Endothelial cell of umbilical vein (primary cell): ENCODE data around the gene CYP19A1. TPM values are rescaled to one million over a fixed set of nuclear protein-coding genes. Genes with fewer than 3 reads are reported as not detected.
A peak's percentile ranks its signal among the peaks of the same experiment; 100 is the strongest.
"Not testable (repeated sequence)": the region's sequence is repeated elsewhere in the genome, so short reads cannot be mapped to it uniquely, and the experiment has no call there.

Source experiments
- BruUV-seq: library from RNA; stranded (reverse); fragments of 400-500 nt; replicated peaks from 2 replicates; lab custom pipeline; 2021; lab: Mats Ljungman, UMichigan
- CTCF ChIA-PET: fragments of 300-600, 350-600 bp; sonication (Branson Sonifier 250); formaldehyde crosslinking; loops from one replicate; lab custom pipeline; 2021; ENCODE audit warnings: antibody characterized with exemption, inconsistent platforms; lab: Charles Lee
- POLR2A ChIA-PET: fragments of 300-600, 350-600 bp; sonication (Branson Sonifier 250); formaldehyde crosslinking; loops from one replicate; lab custom pipeline; 2021; ENCODE audit warnings: antibody characterized with exemption, inconsistent platforms; lab: Charles Lee
- DNase-seq: peaks from one replicate; pipeline ENCODE4 v3.0.0-alpha.2; 2011; ENCODE audit warnings: low read depth, low spot score
- FAIRE-seq: peaks from 2 replicates; lab custom pipeline; 2011; peaks lifted over from hg19 to GRCh38; lab: Jason Lieb, UNC
- H2AFZ ChIP-seq: 2 replicates; pipeline ENCODE4 v1.6.0; 2012; ENCODE audit warnings: low read depth, low read length, control low read depth, inconsistent platforms
- H3K27ac ChIP-seq: 2 replicates; pipeline ENCODE4 v1.5.1; 2011; ENCODE audit warnings: low read depth, mild to moderate bottlenecking, control low read depth, low read length, moderate library complexity; ENCODE audit not compliant: insufficient read depth
- H3K27me3 ChIP-seq, 2 experiments: 2 replicates each; pipeline versions ENCODE4 v1.6.0 to v1.6.1; 2011; ENCODE audit warnings: low read length in 2 of 2, mixed read lengths in 1 of 2; ENCODE audit not compliant: control insufficient read depth in 2 of 2, insufficient read depth in 2 of 2
- H3K36me3 ChIP-seq, 2 experiments: 2 replicates in 1 of 2; 3 replicates in 1 of 2; pipeline ENCODE4 v1.5.1; 2011; ENCODE audit warnings: low read length in 2 of 2, mild to moderate bottlenecking in 1 of 2, moderate library complexity in 1 of 2; ENCODE audit not compliant: control insufficient read depth in 2 of 2, insufficient read depth in 2 of 2; ENCODE audit errors: extremely low read depth in 1 of 2
- H3K4me1 ChIP-seq: 3 replicates; pipeline ENCODE4 v1.5.1; 2011; ENCODE audit warnings: mild to moderate bottlenecking, low read length; ENCODE audit not compliant: control insufficient read depth, insufficient read depth; ENCODE audit errors: extremely low read depth
- H3K4me2 ChIP-seq: 2 replicates; pipeline ENCODE4 v1.6.1; 2011; ENCODE audit warnings: low read length, control low read depth, mixed read lengths; ENCODE audit not compliant: insufficient read depth
- H3K4me3 ChIP-seq, 3 experiments: fragments of 200-600 bp in 1 of 3; sonication (generic), shearing (Covaris generic) in 1 of 3; replicated peaks in 1 of 3; 2 replicates each; pipeline ENCODE4 v1.5.1; 2011 to 2016; ENCODE audit warnings: control low read depth in 3 of 3, low read length in 3 of 3, mild to moderate bottlenecking in 2 of 3, inconsistent platforms in 1 of 3, low read depth in 1 of 3, moderate library complexity in 1 of 3; ENCODE audit not compliant: insufficient read depth in 1 of 3
- H3K79me2 ChIP-seq: 2 replicates; pipeline ENCODE4 v1.6.0; 2012; ENCODE audit warnings: low read length, inconsistent platforms; ENCODE audit not compliant: control insufficient read depth, insufficient read depth
- H3K9ac ChIP-seq: replicated peaks from 2 replicates; pipeline ENCODE3; 2011; ENCODE audit warnings: low read length, control low read depth; ENCODE audit not compliant: insufficient read depth; ENCODE audit errors: extremely low read depth
- H3K9me1 ChIP-seq: replicated peaks from 3 replicates; pipeline ENCODE4 v1.6.0; 2011; ENCODE audit warnings: mild to moderate bottlenecking, low read length; ENCODE audit not compliant: control insufficient read depth, insufficient read depth; ENCODE audit errors: extremely low read depth
- H3K9me3 ChIP-seq: replicated peaks from 2 replicates; pipeline ENCODE4 v1.5.1; 2012; ENCODE audit warnings: low read length, inconsistent platforms; ENCODE audit not compliant: control insufficient read depth, insufficient read depth
- H4K20me1 ChIP-seq: replicated peaks from 2 replicates; pipeline ENCODE3; 2011; ENCODE audit warnings: mild to moderate bottlenecking, low read length; ENCODE audit not compliant: control insufficient read depth, insufficient read depth; ENCODE audit errors: extremely low read depth
- CTCF ChIP-seq, 2 donors: IDR thresholded peaks; 1 replicate in 1 of 2; 2 replicates in 1 of 2; pipeline ENCODE4 v1.5.1; 2011; ENCODE audit warnings: low read length in 2 of 2, mild to moderate bottlenecking in 2 of 2, moderate library complexity in 2 of 2, control low read depth in 1 of 2, inconsistent platforms in 1 of 2, low read depth in 1 of 2; ENCODE audit not compliant: insufficient read depth in 1 of 2; ENCODE audit errors: extremely low read depth in 1 of 2
- EZH2 ChIP-seq: IDR thresholded peaks from 2 replicates; pipeline ENCODE4 v1.6.1; 2012; ENCODE audit warnings: borderline replicate concordance, low read depth, mild to moderate bottlenecking, moderate library complexity, low read length, inconsistent platforms; ENCODE audit not compliant: severe bottlenecking
- FOS ChIP-seq: IDR thresholded peaks from 2 replicates; pipeline ENCODE4 v1.6.1; 2011; ENCODE audit warnings: mild to moderate bottlenecking, low read length, moderate library complexity, borderline replicate concordance; ENCODE audit not compliant: insufficient read depth
- GATA2 ChIP-seq: IDR thresholded peaks from 2 replicates; pipeline ENCODE4 v1.7.0; 2011; ENCODE audit warnings: low read depth, mild to moderate bottlenecking, moderate library complexity, mixed read lengths, low read length; ENCODE audit not compliant: insufficient read length, insufficient read depth
- JUN ChIP-seq: IDR thresholded peaks from 2 replicates; pipeline ENCODE4 v1.6.1; 2011; ENCODE audit warnings: borderline replicate concordance, low read depth; ENCODE audit not compliant: insufficient read length, insufficient read depth
- MAX ChIP-seq: IDR thresholded peaks from 2 replicates; pipeline ENCODE4 v1.6.1; 2011; ENCODE audit not compliant: insufficient read depth, insufficient read length
- MYC ChIP-seq: IDR thresholded peaks from one replicate; pipeline ENCODE4 v1.6.1; 2011; ENCODE audit warnings: mild to moderate bottlenecking, low read depth, low read length
- POLR2A ChIP-seq: IDR thresholded peaks from 2 replicates; pipeline ENCODE4 v1.6.1; 2012; ENCODE audit warnings: low read depth, mild to moderate bottlenecking, control low read depth, low read length
- POLR2AphosphoS5 ChIP-seq: IDR thresholded peaks from 2 replicates; pipeline ENCODE4 v1.6.1; 2012; ENCODE audit warnings: low read depth, mild to moderate bottlenecking, control low read depth, low read length, moderate library complexity; ENCODE audit not compliant: insufficient read depth
- dilution Hi-C: fragments of 300-500 bp; cut with MboI; formaldehyde crosslinking; loops from one replicate; pipeline ENCODE4 v1.15.0; 2019; ENCODE audit warnings: low sequenced_read_pairs; ENCODE audit not compliant: extremely low pct_ligation_motif_present
- intact Hi-C: fragments of 100-400 bp; cut with micrococcal nuclease; formaldehyde crosslinking; loops from one replicate; pipeline ENCODE4 v1.10.0; 2022
- polyA plus RNA-seq, 4 experiments: library from polyadenylated mRNA; depleted of rRNA in 3 of 4; stranded (reverse) in 3 of 4; unstranded in 1 of 4; fragments of >200 nt; gene quantifications; 2 replicates each; pipeline versions ENCODE4 v1.2.1 to v1.2.3, GENCODE V29; 2011 to 2012; ENCODE audit warnings: missing spikeins in 1 of 4
- total RNA-seq: library from RNA; stranded (reverse); gene quantifications from 2 replicates; pipeline ENCODE4 v1.2.3, GENCODE V29; 2021

Gene CYP19A1
- total and polyA plus RNA-seq, 2 donors (not counting 3 experiments of a cell fraction or from before 2014, with no cell fraction given): not detected

GRCh38 chr15:51284871-51285270 lies 53.5 kb downstream of the CYP19A1 start:
- Histone ChIP-seq H3K9me1 (no peaks in the 10 kb centered on the region), H3K27me3 (peaks cover 67 to 77% of the 10 kb centered on the region in 2 experiments), H3K79me2 (no peaks in the 10 kb centered on the region), H4K20me1 (no peaks in the 10 kb centered on the region), H3K9ac (no peak overlapping the region), H3K4me2 (no peak overlapping the region), H3K4me3 (no peak overlapping the region), H2AFZ (no peak overlapping the region), H3K4me1 (no peaks in the 10 kb centered on the region), H3K9me3 (no peaks in the 10 kb centered on the region), H3K27ac (no peak overlapping the region), H3K36me3 (no peaks in the 10 kb centered on the region)
- no peak for TF ChIP-seq GATA2
- ChIA-PET CTCF (interaction anchor here (1.4 to 3.9 kb wide), 4 partner anchors 96 to 122 kb away, joined by 5 to 41 read pairs (median 6); no protein-coding TSS in a partner anchor), POLR2A (no interaction called here)
- no peak for FAIRE-seq
- DNase-seq: no peak
- BruUV-seq: no TSS peak
- intact Hi-C loops: loop anchor here (5.0 kb wide), 1 partner anchor 47 kb away; no protein-coding TSS in a partner anchor
- dilution Hi-C loops: no loop called here

- no peak for FAIRE-seq
- Histone ChIP-seq H3K27ac (no peak overlapping the region), H4K20me1 (no peaks in the 10 kb centered on the region), H3K27me3 (peaks cover 74 to 81% of the 10 kb centered on the region in 2 experiments), H3K4me2 (no peak overlapping the region), H3K36me3 (no peaks in the 10 kb centered on the region), H3K9me1 (no peaks in the 10 kb centered on the region), H3K9ac (no peak overlapping the region), H3K4me1 (no peaks in the 10 kb centered on the region), H2AFZ (no peak overlapping the region), H3K4me3 (no peak overlapping the region), H3K79me2 (no peaks in the 10 kb centered on the region), H3K9me3 (no peaks in the 10 kb centered on the region)
- dilution Hi-C loops (no loop called here), intact Hi-C loops (loop anchor here (5.0 kb wide), 1 partner anchor 49 kb away; no protein-coding TSS in a partner anchor)
- no peak for TF ChIP-seq CTCF (IDR thresholded peaks at IDR 0.05; ENCODE audit: extremely low read depth in 1 of 2, insufficient read depth in 1 of 2, low read depth in 1 of 2, low read length in 2 of 2)
- TF ChIP-seq FOS: no peak
- no peak for TF ChIP-seq POLR2AphosphoS5
- no peak for TF ChIP-seq MYC
- no peak for TF ChIP-seq EZH2
- no peak for TF ChIP-seq MAX
- TF ChIP-seq POLR2A: no peak
- TF ChIP-seq JUN: no peak
- no TSS peak for BruUV-seq
- no peak for DNase-seq
- ChIA-PET POLR2A (no interaction called here), CTCF (interaction anchor here (0.8 to 6.1 kb wide), 8 partner anchors 16 to 120 kb away, joined by 3 to 230 read pairs (median 14); no protein-coding TSS in a partner anchor)
Observed at GRCh38 chr15:51283026-51283425, 55.4 kb downstream of the CYP19A1 start.

- POLR2A ChIA-PET, H3K36me3 ChIP-seq, H2AFZ ChIP-seq, H3K9me1 ChIP-seq, H3K9ac ChIP-seq, BruUV-seq, H3K27ac ChIP-seq, H4K20me1 ChIP-seq, FAIRE-seq, H3K4me1 ChIP-seq, H3K79me2 ChIP-seq, dilution Hi-C loops, H3K4me3 ChIP-seq, H3K9me3 ChIP-seq, H3K4me2 ChIP-seq: not testable (repeated sequence)
- CTCF ChIA-PET: interaction anchor here (0.9 to 6.1 kb wide), 16 partner anchors 16 to 217 kb away, joined by 3 to 230 read pairs (median 12); no protein-coding TSS in a partner anchor
- DNase-seq: peak; percentile 8
- intact Hi-C loops: loop anchor here (5.0 kb wide), 1 partner anchor 50 kb away; no protein-coding TSS in a partner anchor
- H3K27me3 ChIP-seq: peaks cover 70 to 75% of the 10 kb centered on the region in 2 experiments
Observed at GRCh38 chr15:51282241-51282640, 56.2 kb downstream of the CYP19A1 start.
